Measurements from ENCODE around the gene ELOF1.

DNA sequence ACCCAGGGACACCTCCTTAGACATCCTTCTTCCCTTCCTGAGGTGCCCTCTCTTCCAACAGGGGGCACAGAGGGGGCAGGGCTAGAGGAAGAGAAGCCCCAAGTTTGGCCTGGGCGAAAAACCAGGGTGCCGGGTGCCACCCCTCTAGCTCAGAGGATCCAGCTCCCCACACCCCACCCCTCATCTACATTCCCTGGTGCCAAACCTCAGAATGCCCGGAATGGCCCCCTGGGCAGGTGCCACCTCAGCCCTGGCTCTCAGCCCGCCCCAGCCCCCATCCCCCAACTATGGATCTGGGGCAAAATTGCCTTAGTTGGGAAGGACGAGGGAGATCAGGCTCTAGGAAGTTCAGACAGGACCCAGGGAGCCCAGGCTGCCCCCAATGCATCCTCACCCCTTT, 18.4 kb downstream of the ELOF1 start:
- TF ChIP-seq, protein P1, sequence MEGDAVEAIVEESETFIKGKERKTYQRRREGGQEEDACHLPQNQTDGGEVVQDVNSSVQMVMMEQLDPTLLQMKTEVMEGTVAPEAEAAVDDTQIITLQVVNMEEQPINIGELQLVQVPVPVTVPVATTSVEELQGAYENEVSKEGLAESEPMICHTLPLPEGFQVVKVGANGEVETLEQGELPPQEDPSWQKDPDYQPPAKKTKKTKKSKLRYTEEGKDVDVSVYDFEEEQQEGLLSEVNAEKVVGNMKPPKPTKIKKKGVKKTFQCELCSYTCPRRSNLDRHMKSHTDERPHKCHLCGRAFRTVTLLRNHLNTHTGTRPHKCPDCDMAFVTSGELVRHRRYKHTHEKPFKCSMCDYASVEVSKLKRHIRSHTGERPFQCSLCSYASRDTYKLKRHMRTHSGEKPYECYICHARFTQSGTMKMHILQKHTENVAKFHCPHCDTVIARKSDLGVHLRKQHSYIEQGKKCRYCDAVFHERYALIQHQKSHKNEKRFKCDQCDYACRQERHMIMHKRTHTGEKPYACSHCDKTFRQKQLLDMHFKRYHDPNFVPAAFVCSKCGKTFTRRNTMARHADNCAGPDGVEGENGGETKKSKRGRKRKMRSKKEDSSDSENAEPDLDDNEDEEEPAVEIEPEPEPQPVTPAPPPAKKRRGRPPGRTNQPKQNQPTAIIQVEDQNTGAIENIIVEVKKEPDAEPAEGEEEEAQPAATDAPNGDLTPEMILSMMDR (IDR thresholded peaks at IDR 0.05): no peak
- TF ChIP-seq POLR2A (IDR thresholded peaks at IDR 0.05): no peak

Measured in testis (tissue), 2 donors.